A549 treated with dexamethasone at 1 μM for 4 hours (cell line): Measurements from ENCODE around the gene RFTN1. TPM values are rescaled to one million over a fixed set of nuclear protein-coding genes. Genes with fewer than 3 reads are reported as not detected.

Source experiments
- total RNA-seq: library from RNA; stranded (reverse); fragments of 200-300 nt; extraction: Qiagen RNA extraction; gene quantifications from 5 replicates; pipeline ENCODE4 v1.2.3, GENCODE V29; 2022

RFTN1 gene
- 3.0 to 3.8 TPM (median 3.3 TPM) in 5 replicates for total RNA-seq

GRCh38 chr3:16513141-16514020 lies at the start of gene RFTN1:
Gene RFTN1, minus strand, starts transcription at chr3:16513699. Its CDS starts 19,830 bp downstream, at chr3:16493869.

Other genes with a start within 250 kb of the RFTN1 start
- 22.4 to 26.3 TPM (median 24.1 TPM) in 5 replicates for gene DPH3, start 248.8 kb downstream of the RFTN1 start, total RNA-seq
- gene OXNAD1, start 248.5 kb downstream of the RFTN1 start, total RNA-seq, result 7.8 to 10.2 TPM (median 9.5 TPM) in 5 replicates
- gene DAZL, start 91.7 kb upstream of the RFTN1 start, total RNA-seq, result not detected in 5 replicates